Spinal cord (tissue), 10 donors: ENCODE results near the gene CST1. TPM values are rescaled to one million over a fixed set of nuclear protein-coding genes. Genes with fewer than 3 reads are reported as not detected.
"Not testable (repeated sequence)": the region's sequence is repeated elsewhere in the genome, so short reads cannot be mapped to it uniquely, and the experiment has no call there.

Experiments
- DNase-seq, 6 donors: peaks; one replicate each; pipeline versions ENCODE4 v3.0.0 to v3.0.0-alpha.2; 2013 to 2015; ENCODE audit warnings: low spot score in 6 of 6, low read depth in 4 of 6
- H3K27ac ChIP-seq: one replicate; pipeline ENCODE4 v1.5.1; 2013; ENCODE audit warnings: low read depth, low read length, control low read depth
- H3K27me3 ChIP-seq: one replicate; pipeline ENCODE4 v1.6.1; 2013; ENCODE audit warnings: low read length; ENCODE audit not compliant: control insufficient read depth, insufficient read depth
- H3K36me3 ChIP-seq: one replicate; pipeline ENCODE4 v1.6.1; 2013; ENCODE audit warnings: low read length; ENCODE audit not compliant: control insufficient read depth, insufficient read depth
- H3K4me1 ChIP-seq: one replicate; pipeline ENCODE4 v1.6.1; 2013; ENCODE audit warnings: low read length; ENCODE audit not compliant: control insufficient read depth, insufficient read depth
- H3K4me3 ChIP-seq: one replicate; pipeline ENCODE4 v1.5.1; 2013; ENCODE audit warnings: low read depth, low read length, control low read depth
- H3K9me3 ChIP-seq: one replicate; pipeline ENCODE4 v1.6.1; 2013; ENCODE audit warnings: low read length; ENCODE audit not compliant: control insufficient read depth, insufficient read depth
- WGBS: methylation state at CpG from one replicate; pipeline ENCODE4 v1.1.5; 2013; ENCODE audit warnings: missing lambda C conversion rate; ENCODE audit not compliant: insufficient coverage; 5-methylcytosine and 5-hydroxymethylcytosine counted together
- long read RNA-seq, 4 donors: transcript quantifications; one replicate each; lab custom pipeline, GENCODE V29; 2026
- polyA plus RNA-seq, 2 donors: library from polyadenylated mRNA; unstranded; fragments of 120-200 nt; gene quantifications; one replicate each; pipeline ENCODE4 v1.2.1, GENCODE V29; 2013; ENCODE audit not compliant: insufficient read length in 2 of 2
- total RNA-seq, 2 donors: library from RNA; depleted of rRNA in 1 of 2; stranded (reverse); fragments of 120-200 nt in 1 of 2; fragments of >200 nt in 1 of 2; gene quantifications; one replicate each; pipeline versions ENCODE4 v1.2.3 to v1.2.4, GENCODE V29; 2013 to 2014
- donor health status: healthy.

Gene CST1, protein sequence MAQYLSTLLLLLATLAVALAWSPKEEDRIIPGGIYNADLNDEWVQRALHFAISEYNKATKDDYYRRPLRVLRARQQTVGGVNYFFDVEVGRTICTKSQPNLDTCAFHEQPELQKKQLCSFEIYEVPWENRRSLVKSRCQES
- total RNA-seq (1 to 10 TPM in 1 of 2 donors, not detected in 1; 2.1 TPM), polyA plus RNA-seq (not detected)
- long read RNA-seq, donor 1, result 0 reads
- long read RNA-seq, donor 2, result 0 reads
- long read RNA-seq, donor 3, result 0 reads
- long read RNA-seq, donor 4, result 0 reads

DNA sequence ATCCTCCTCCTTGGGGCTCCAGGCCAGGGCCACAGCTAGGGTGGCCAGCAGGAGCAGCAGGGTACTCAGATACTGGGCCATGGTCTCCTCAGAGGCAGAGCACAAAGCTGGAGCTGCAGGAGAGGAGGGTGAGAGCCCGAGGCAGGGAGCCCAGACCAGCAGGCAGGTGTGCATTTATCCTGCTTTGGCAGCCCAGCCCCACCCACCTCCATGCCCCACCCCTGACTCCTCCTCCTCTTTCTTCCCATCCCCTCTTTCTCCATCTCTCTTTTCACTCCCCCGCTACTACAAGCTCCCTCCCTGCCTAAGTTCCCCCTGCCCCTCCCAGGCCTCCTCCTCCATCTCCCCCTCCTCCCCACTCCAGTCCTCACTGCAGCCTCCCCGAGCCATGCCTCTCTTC, at the start of gene CST1:
TSS of gene CST1 (minus strand) at position 150 of the 400 bp plus-strand sequence. CDS start at position 81, 69 bp downstream.
- no CpG with 5 or more reads among the region's 3 CpGs for WGBS
- H3K27me3 ChIP-seq, DNase-seq, H3K27ac ChIP-seq, H3K9me3 ChIP-seq, H3K4me1 ChIP-seq, H3K36me3 ChIP-seq, H3K4me3 ChIP-seq: not testable (repeated sequence)

DNA sequence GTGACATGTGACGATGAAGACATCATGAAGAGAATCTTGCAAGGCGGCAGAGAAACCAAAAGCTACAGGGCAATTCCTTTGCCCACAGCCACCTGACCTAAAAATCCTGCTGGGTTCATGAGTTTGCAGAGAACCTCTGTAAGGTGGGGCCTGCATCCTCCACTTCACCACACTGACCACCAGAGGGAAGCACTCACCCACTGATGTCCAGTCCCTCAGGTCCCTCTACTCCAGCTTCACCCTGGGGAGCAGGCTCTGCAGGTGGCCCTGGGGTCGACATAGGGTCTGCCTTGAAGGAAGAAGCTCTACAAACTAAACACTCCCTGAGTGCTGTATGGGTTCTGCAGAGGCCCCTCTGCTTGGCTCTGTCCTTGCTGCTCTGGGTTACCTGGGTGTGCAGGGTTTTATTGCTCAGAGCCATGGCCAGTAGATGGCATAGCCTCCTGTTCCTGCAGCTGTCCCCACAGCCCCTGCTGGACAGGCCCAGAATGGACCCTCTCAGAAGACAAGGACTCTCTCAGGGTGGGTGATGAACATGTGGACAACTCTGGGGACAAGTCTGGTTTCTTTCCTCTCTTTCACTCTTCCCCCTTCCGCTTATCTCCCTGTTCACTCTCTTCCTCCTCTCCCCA, 48.6 kb upstream of the CST1 start:
- not testable (repeated sequence) for DNase-seq, H3K4me3 ChIP-seq, H3K27me3 ChIP-seq, H3K4me1 ChIP-seq, H3K9me3 ChIP-seq, H3K27ac ChIP-seq, H3K36me3 ChIP-seq
- WGBS, result 60% methylated on average over 3 of the region's 4 CpGs

DNA sequence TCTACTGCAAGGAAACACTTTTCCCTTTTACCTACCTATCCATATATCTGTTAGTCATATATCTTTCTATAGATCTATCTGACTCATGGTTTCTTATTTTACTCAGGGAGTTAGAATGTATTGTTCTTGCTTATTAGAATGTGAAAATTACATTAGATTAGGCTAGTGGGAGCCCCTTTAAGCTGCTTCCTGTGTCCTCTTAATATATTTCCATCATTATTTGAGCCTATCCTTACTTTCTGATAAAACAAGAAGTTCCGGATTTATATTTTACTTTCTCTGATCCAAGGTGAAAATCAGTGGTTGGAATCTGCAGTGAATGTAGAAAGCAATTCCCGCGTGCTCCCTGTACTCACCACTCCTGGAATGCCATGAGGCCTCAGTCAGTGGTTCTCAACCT, 44.8 kb upstream of the CST1 start:
- no peaks in the 10 kb centered on the region for H3K9me3 ChIP-seq
- no peak overlapping the region for H3K4me3 ChIP-seq
- H3K4me1 ChIP-seq, result no peaks in the 10 kb centered on the region
- WGBS, result 92% methylated on average over 2 of the region's 3 CpGs
- H3K27me3 ChIP-seq, result no peaks in the 10 kb centered on the region
- no peaks in the 10 kb centered on the region for H3K36me3 ChIP-seq
- H3K27ac ChIP-seq, result no peak overlapping the region
- DNase-seq, result no peak

DNA sequence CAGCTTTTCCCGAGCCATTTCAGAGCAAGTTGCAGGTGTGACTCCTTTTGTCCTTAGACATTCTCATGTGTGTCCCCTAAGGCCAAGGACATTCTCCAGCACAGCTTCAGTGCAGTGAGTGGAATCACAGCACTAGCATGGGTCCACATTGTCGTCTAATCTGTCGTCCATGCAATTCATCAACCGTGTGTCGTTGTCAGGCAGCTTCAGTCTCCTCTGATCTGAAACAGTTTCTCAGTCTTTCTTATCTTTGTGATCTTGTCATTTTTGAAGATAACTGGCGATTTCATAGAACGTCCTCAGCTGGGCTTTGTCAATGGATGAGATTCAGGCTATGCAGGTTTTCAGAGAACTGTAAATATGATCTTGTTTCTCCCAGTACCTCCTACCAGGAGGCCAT, 44.1 kb upstream of the CST1 start:
- H3K4me1 ChIP-seq, result no peaks in the 10 kb centered on the region
- H3K4me3 ChIP-seq, result no peak overlapping the region
- H3K9me3 ChIP-seq, result no peaks in the 10 kb centered on the region
- H3K36me3 ChIP-seq, result no peaks in the 10 kb centered on the region
- H3K27me3 ChIP-seq, result no peaks in the 10 kb centered on the region
- DNase-seq, result no peak
- H3K27ac ChIP-seq, result no peak overlapping the region
- WGBS, result 69% methylated on average over 5 of the region's 7 CpGs

DNA sequence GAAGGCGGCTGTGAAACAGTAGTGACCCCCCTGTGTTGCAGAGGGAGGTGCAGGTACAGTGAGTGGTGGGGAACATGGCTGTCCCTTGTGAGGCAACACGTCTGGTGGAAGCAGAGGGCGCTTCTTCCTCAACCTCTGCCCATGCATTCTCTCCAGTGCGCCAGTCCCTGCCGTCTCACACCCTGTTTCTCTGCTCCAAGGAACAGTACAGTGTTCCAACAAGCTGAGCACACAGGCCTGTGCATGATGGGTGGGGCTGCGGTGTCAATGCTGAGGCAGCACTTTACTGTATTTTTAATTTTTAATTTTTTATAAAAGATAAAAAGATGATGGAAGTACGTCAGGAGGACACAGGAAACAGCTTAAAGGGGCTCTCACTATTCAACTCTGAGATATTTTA, 43.3 kb upstream of the CST1 start:
- Histone ChIP-seq H3K4me1 (no peaks in the 10 kb centered on the region), H3K27ac (no peak overlapping the region), H3K36me3 (no peaks in the 10 kb centered on the region), H3K27me3 (no peaks in the 10 kb centered on the region), H3K9me3 (no peaks in the 10 kb centered on the region), H3K4me3 (no peak overlapping the region)
- no peak for DNase-seq
- 100% methylated on average over 1 of the region's 7 CpGs for WGBS

DNA sequence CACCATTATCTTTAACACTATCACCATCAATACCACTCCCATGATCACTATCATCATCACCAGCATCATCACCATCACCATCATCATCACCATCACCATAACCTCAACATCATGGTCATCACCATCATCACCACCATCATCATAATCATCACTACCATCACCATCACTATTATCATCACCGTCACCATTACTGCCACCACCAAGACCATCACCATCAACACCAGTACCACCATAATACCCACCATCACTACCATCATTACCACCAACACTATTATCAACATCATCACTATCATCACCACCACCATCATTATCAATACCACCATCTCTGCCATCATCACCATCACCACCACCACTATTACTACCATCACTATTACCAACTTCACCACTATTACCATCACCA, 32.7 kb upstream of the CST1 start:
- Histone ChIP-seq H3K4me3 (no peak overlapping the region), H3K36me3 (no peaks in the 10 kb centered on the region), H3K27me3 (no peaks in the 10 kb centered on the region), H3K27ac (no peak overlapping the region), H3K4me1 (no peaks in the 10 kb centered on the region), H3K9me3 (no peaks in the 10 kb centered on the region)
- DNase-seq, result no peak
- WGBS, result 100% methylated on average over 1 of the region's 1 CpG

DNA sequence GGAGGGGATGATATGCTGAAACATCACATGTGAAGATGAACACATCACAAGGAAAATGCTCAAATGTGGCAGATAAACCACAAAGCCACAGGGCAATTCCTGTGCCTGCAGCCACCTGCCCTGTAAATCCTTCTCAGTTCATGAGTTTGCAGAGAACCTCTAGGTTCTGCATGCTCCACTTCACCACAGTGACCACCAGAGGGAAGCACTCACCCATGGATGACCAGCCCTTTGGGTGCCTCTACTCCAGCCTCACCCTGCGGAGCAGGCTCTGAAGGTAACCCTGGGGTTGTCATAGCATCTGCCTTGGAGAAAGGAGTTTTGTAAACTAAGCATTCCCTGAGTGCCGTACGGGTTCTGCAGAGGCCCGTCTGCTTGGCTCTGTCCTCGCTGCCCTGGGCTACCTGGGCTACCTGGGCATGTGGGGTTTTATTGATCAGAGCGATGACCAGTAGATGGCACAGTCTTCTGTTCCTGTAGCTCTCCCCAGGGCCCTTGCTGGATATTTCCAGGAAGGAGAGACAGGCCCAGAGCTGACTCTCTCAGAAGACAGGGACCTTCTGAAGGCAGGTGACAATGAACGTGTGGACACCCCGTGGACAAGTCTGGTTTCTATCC, 31.7 kb upstream of the CST1 start:
- DNase-seq, result peak in 1 of 6 donors; percentile 46
- Histone ChIP-seq H3K27ac (no peak overlapping the region), H3K27me3 (no peaks in the 10 kb centered on the region), H3K4me1 (no peaks in the 10 kb centered on the region), H3K9me3 (no peaks in the 10 kb centered on the region), H3K4me3 (no peak overlapping the region), H3K36me3 (no peaks in the 10 kb centered on the region)
- WGBS, result 57% methylated on average over 7 of the region's 8 CpGs

DNA sequence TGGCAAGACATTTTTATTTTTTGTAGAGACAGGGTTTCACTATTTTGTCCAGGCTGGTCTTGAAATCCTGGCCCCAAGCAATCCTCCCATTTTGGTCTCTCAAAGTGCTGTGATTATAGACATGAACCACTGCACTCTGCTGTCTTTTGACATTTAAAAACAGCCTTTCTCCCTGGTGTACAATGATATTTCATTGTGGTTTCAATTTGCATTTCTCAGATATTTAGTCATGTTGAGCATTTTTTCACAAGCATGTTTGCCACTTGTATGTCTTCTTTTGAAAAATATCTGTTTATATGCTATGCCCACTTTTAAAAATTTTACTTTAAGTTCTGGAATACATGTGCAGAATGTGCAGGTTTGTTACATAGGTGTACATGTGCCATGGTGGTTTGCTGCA, 27.9 kb upstream of the CST1 start:
- not testable (repeated sequence) for H3K4me1 ChIP-seq, DNase-seq

DNA sequence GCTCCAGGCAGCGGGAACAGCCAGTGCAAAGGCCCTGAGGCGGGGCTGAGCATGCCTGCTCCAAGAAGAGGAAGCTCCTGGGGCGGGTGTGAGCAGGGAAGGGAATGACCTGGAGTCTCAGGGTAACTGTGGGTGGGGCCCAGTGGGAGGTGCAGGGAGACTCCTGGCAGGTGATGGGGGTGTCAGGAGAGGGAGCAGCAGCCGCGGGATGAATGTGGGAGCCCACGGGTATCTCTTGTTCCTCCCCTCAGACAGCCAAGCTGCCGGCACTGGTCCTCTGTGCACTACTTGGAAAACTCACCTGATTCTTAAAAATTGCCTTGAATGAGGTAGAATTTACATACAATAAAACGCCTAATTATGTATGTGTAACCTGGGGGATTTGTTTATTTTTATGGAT, 26.6 kb upstream of the CST1 start:
- H3K4me1 ChIP-seq, H3K36me3 ChIP-seq, DNase-seq, H3K4me3 ChIP-seq, H3K9me3 ChIP-seq, H3K27ac ChIP-seq, H3K27me3 ChIP-seq: not testable (repeated sequence)
- WGBS, result 100% methylated on average over 1 of the region's 8 CpGs

More for the DNA sequence above, 27.9 kb upstream of the CST1 start:
- H3K36me3 ChIP-seq, H3K27ac ChIP-seq, H3K27me3 ChIP-seq, H3K9me3 ChIP-seq, H3K4me3 ChIP-seq: not testable (repeated sequence)
